Stimulated activated CD4-positive, alpha-beta T cell treated with anti-CD3 and anti-CD28 coated beads, Interleukin-4, amount 100 ng/mL, for 1 hour (primary cell): ENCODE data around the gene CAMKK2.
"Not testable (repeated sequence)": the region's sequence is repeated elsewhere in the genome, so short reads cannot be mapped to it uniquely, and the experiment has no call there.

Source experiments
- DNase-seq: peaks from one replicate; pipeline ENCODE4 v3.0.0-alpha.2; 2020

CAMKK2 gene

GRCh38 chr12:121219353-121219986 lies 77.0 kb downstream of the CAMKK2 start:
- no peak for DNase-seq

- no peak for DNase-seq
Observed at GRCh38 chr12:121218588-121219352, 77.7 kb downstream of the CAMKK2 start.

GRCh38 chr12:121217761-121218160 lies 78.7 kb downstream of the CAMKK2 start:
- DNase-seq: no peak

- no peak for DNase-seq
Observed at GRCh38 chr12:121217063-121217462, 79.4 kb downstream of the CAMKK2 start.

GRCh38 chr12:121216102-121216501 lies 80.4 kb downstream of the CAMKK2 start:
- DNase-seq: no peak

- no peak for DNase-seq
Observed at GRCh38 chr12:121214855-121215745, 81.4 kb downstream of the CAMKK2 start.

- peak; percentile 25 for DNase-seq
Observed at GRCh38 chr12:121214166-121214777, 82.2 kb downstream of the CAMKK2 start.

GRCh38 chr12:121212875-121213274 lies 83.6 kb downstream of the CAMKK2 start:
- DNase-seq: no peak

GRCh38 chr12:121209624-121210572 lies 86.6 kb downstream of the CAMKK2 start, which contains the start of gene P2RX4:
P2RX4 (plus strand) TSS chr12:121210129; CDS start chr12:121210165, 36 bp downstream.
- peak; percentile 86 for DNase-seq

GRCh38 chr12:121209221-121209620 lies 87.3 kb downstream of the CAMKK2 start:
- DNase-seq: no peak

- DNase-seq: not testable (repeated sequence)
Observed at GRCh38 chr12:121208571-121208970, 87.9 kb downstream of the CAMKK2 start.

GRCh38 chr12:121205491-121205890 lies 91.0 kb downstream of the CAMKK2 start:
- DNase-seq: no peak

- no peak for DNase-seq
Observed at GRCh38 chr12:121203482-121203881, 93.0 kb downstream of the CAMKK2 start.

- DNase-seq: no peak
Observed at GRCh38 chr12:121202407-121203355, 93.8 kb downstream of the CAMKK2 start.

GRCh38 chr12:121201140-121201539 lies 95.4 kb downstream of the CAMKK2 start:
- not testable (repeated sequence) for DNase-seq

- DNase-seq: no peak
Observed at GRCh38 chr12:121198949-121199348, 97.6 kb downstream of the CAMKK2 start.

- no peak for DNase-seq
Observed at GRCh38 chr12:121196902-121197301, 99.6 kb downstream of the CAMKK2 start.

- no peak for DNase-seq
Observed at GRCh38 chr12:121191151-121191550, 105.4 kb downstream of the CAMKK2 start.

GRCh38 chr12:121190523-121191031 lies 105.9 kb downstream of the CAMKK2 start:
- DNase-seq: no peak

GRCh38 chr12:121189619-121190155 lies 106.8 kb downstream of the CAMKK2 start:
- DNase-seq: no peak
